GM12891 (cell line): ENCODE measurements around the gene MVB12A.

Experiments used
- POLR2A ChIP-seq: IDR thresholded peaks from 2 replicates; pipeline ENCODE4 v1.6.1; 2011; ENCODE audit warnings: low read depth, low read length, control low read depth
- POLR2AphosphoS5 ChIP-seq: IDR thresholded peaks from 2 replicates; pipeline ENCODE4 v1.6.1; 2011; ENCODE audit warnings: low read depth, low read length, control low read depth
- POU2F2 ChIP-seq: IDR thresholded peaks from 2 replicates; pipeline ENCODE4 v1.6.1; 2011; ENCODE audit warnings: low read depth, mild to moderate bottlenecking, control low read depth, low read length, moderate library complexity

- TF ChIP-seq POLR2A = no peak
- TF ChIP-seq POLR2AphosphoS5 = no peak
- no peak for TF ChIP-seq POU2F2
These were observed 47.8 kb downstream of the MVB12A start for GRCh38 chr19:17467471-17468301.
